HFFc6 (cell line): ENCODE data around the gene LAMA1. TPM values are rescaled to one million over a fixed set of nuclear protein-coding genes. Genes with fewer than 3 reads are reported as not detected.

Source experiments
- DNase-seq: peaks from one replicate; pipeline ENCODE4 v3.0.0-alpha.2; 2018
- H3K27ac Mint-ChIP-seq: 2 replicates; pipeline ENCODE4 v1.8.0; 2020; ENCODE audit warnings: mild to moderate bottlenecking, mixed read lengths
- H3K27me3 Mint-ChIP-seq: 2 replicates; pipeline ENCODE4 v1.8.0; 2021; ENCODE audit warnings: mild to moderate bottlenecking, moderate library complexity, mixed read lengths; ENCODE audit not compliant: insufficient read depth
- H3K36me3 Mint-ChIP-seq: 2 replicates; pipeline ENCODE4 v1.8.0; 2021; ENCODE audit warnings: low read depth, mixed read lengths
- H3K4me1 Mint-ChIP-seq: 2 replicates; pipeline ENCODE4 v1.8.0; 2020; ENCODE audit warnings: low read depth, mixed read lengths
- H3K4me3 Mint-ChIP-seq: 2 replicates; pipeline ENCODE4 v1.8.0; 2020; ENCODE audit warnings: mild to moderate bottlenecking, moderate library complexity, mixed read lengths
- H3K9me3 Mint-ChIP-seq: 2 replicates; pipeline ENCODE4 v1.8.0; 2020; ENCODE audit warnings: mild to moderate bottlenecking, mixed read lengths
- CTCF ChIP-seq: fragments of 200-600 bp; sonication (generic); IDR thresholded peaks from 2 replicates; pipeline ENCODE4 v1.5.0; 2021; ENCODE audit warnings: antibody characterized with exemption, mild to moderate bottlenecking
- total RNA-seq, 6 experiments: library from RNA; stranded (reverse); fragmentation: NEBNext Ultra II Directional; extraction: Animal tissue kit (Norgen Biotek cat#: 25700); gene quantifications; 2 replicates in 1 of 6; 3 replicates in 5 of 6; pipeline ENCODE4 v1.2.3, GENCODE V29; 2021

The LAMA1 gene
- total RNA-seq, 6 experiments from 2014 or later: 0.12 to 1.5 (median 0.16) TPM

GRCh38 chr18:7116792-7117389, 706 bp downstream of the LAMA1 start:
- Mint-ChIP-seq H3K4me1 (peaks cover 10% of the 10 kb centered on the region; the same call in 1 of the 2 replicates), H3K27ac (no peak overlapping the region), H3K4me3 (peak overlapping the region; percentile 67), H3K27me3 (peaks cover 15% of the 10 kb centered on the region), H3K9me3 (no peaks in the 10 kb centered on the region; the same call in 1 of the 2 replicates), H3K36me3 (no peaks in the 10 kb centered on the region)
- no peak for TF ChIP-seq CTCF
- DNase-seq: no peak

GRCh38 chr18:7116001-7116730, 1.4 kb downstream of the LAMA1 start:
- peaks cover 14% of the 10 kb centered on the region for H3K27me3 Mint-ChIP-seq
- TF ChIP-seq CTCF: no peak
- no peaks in the 10 kb centered on the region for H3K36me3 Mint-ChIP-seq

GRCh38 chr18:7112936-7113335, 4.7 kb downstream of the LAMA1 start:
- Mint-ChIP-seq H3K4me3 (no peak overlapping the region), H3K27ac (no peak overlapping the region), H3K9me3 (peaks cover 5% of the 10 kb centered on the region), H3K27me3 (peaks cover 17% of the 10 kb centered on the region), H3K36me3 (no peaks in the 10 kb centered on the region), H3K4me1 (peaks cover 10% of the 10 kb centered on the region; the same call in 1 of the 2 replicates)
- TF ChIP-seq CTCF: no peak
- no peak for DNase-seq

More at GRCh38 chr18:7116001-7116730, 1.4 kb downstream of the LAMA1 start:
- Mint-ChIP-seq H3K4me1 (peaks cover 10% of the 10 kb centered on the region; the same call in 1 of the 2 replicates), H3K9me3 (no peaks in the 10 kb centered on the region; the same call in 1 of the 2 replicates), H3K4me3 (peak overlapping the region; percentile 67), H3K27ac (no peak overlapping the region)
- DNase-seq: no peak

- Mint-ChIP-seq H3K4me3 (no peak overlapping the region), H3K36me3 (no peaks in the 10 kb centered on the region), H3K9me3 (peaks cover 5% of the 10 kb centered on the region), H3K27ac (no peak overlapping the region), H3K4me1 (peaks cover 2% of the 10 kb centered on the region; the same call in 1 of the 2 replicates), H3K27me3 (peaks cover 12% of the 10 kb centered on the region)
- no peak for TF ChIP-seq CTCF
- no peak for DNase-seq
Observed at GRCh38 chr18:7111134-7111533, 6.5 kb downstream of the LAMA1 start.

GRCh38 chr18:7105943-7106342, 11.7 kb downstream of the LAMA1 start:
- H3K27me3 Mint-ChIP-seq: peaks cover 9% of the 10 kb centered on the region
- H3K4me1 Mint-ChIP-seq: no peaks in the 10 kb centered on the region
- no peaks in the 10 kb centered on the region; the same call in 1 of the 2 replicates for H3K36me3 Mint-ChIP-seq
- H3K4me3 Mint-ChIP-seq: no peak overlapping the region
- DNase-seq: no peak
- H3K9me3 Mint-ChIP-seq: peaks cover 5% of the 10 kb centered on the region
- TF ChIP-seq CTCF: no peak
- no peak overlapping the region for H3K27ac Mint-ChIP-seq
